ENCODE measurements around the gene HIKESHI.
"Not testable (repeated sequence)": the region's sequence is repeated elsewhere in the genome, so short reads cannot be mapped to it uniquely, and the experiment has no call there.

HIKESHI gene

DNA sequence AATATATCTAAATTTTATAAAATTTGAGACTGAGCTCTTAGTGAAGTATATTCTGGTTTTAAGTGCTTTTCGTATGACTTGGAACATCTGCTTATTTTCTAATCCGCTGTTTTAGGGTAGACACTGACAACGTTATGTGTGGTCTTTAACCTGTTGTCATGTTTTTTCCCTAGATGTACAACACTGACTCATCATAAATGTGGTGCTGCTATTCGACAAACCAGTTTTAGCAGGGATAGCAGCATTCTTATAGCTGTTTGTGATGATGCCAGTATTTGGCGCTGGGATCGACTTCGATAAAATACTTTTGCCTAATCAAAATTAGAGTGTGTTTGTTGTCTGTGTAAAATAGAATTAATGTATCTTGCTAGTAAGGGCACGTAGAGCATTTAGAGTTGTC, 23.8 kb upstream of the HIKESHI start:
- TF ChIP-seq, protein P1, sequence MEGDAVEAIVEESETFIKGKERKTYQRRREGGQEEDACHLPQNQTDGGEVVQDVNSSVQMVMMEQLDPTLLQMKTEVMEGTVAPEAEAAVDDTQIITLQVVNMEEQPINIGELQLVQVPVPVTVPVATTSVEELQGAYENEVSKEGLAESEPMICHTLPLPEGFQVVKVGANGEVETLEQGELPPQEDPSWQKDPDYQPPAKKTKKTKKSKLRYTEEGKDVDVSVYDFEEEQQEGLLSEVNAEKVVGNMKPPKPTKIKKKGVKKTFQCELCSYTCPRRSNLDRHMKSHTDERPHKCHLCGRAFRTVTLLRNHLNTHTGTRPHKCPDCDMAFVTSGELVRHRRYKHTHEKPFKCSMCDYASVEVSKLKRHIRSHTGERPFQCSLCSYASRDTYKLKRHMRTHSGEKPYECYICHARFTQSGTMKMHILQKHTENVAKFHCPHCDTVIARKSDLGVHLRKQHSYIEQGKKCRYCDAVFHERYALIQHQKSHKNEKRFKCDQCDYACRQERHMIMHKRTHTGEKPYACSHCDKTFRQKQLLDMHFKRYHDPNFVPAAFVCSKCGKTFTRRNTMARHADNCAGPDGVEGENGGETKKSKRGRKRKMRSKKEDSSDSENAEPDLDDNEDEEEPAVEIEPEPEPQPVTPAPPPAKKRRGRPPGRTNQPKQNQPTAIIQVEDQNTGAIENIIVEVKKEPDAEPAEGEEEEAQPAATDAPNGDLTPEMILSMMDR (IDR thresholded peaks at IDR 0.05; ENCODE audit: extremely low read depth, missing control alignments), result no peak
- no peak for DNase-seq (ENCODE audit: low spot score)

DNA sequence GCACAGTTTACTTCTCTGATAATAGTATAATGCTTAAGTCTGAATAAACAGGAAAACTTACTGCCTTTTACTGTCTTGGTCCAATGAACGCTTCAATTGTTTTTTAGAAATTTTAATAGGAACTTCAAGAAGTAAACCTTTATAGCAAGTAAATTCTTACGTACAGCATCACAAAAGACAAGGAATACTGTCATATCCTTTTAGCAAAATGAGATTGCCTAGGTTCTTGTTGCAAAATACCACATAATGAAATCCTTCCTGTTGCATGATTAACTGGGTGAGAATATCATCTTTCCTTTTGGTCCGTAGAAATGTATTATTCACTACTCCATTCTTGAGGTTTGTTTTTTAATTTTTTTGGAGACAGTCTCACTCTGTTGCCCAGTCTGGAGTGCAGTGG, 22.3 kb upstream of the HIKESHI start:
- TF ChIP-seq, protein P1 (IDR thresholded peaks at IDR 0.05; ENCODE audit: extremely low read depth, missing control alignments), result no peak
- no peak for DNase-seq (ENCODE audit: low spot score)

DNA sequence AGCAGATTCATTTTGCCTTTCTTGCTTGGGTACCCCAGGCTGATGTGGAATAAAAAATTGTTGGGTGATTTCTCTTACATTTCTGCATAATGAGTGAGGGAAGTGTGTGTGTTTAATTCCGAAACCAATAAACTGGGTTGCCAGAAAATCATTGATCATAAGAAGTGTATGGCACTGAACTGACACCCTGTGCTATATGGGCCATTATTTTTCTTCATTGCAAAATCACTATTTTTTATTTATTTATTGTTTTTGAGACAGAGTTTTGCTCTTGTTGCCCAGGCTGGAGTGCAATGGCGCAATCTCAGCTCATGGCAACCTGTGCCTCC, 14.6 kb upstream of the HIKESHI start:
- no peak for DNase-seq (ENCODE audit: low spot score)
- TF ChIP-seq, protein P1 (IDR thresholded peaks at IDR 0.05; ENCODE audit: extremely low read depth, missing control alignments), result no peak

DNA sequence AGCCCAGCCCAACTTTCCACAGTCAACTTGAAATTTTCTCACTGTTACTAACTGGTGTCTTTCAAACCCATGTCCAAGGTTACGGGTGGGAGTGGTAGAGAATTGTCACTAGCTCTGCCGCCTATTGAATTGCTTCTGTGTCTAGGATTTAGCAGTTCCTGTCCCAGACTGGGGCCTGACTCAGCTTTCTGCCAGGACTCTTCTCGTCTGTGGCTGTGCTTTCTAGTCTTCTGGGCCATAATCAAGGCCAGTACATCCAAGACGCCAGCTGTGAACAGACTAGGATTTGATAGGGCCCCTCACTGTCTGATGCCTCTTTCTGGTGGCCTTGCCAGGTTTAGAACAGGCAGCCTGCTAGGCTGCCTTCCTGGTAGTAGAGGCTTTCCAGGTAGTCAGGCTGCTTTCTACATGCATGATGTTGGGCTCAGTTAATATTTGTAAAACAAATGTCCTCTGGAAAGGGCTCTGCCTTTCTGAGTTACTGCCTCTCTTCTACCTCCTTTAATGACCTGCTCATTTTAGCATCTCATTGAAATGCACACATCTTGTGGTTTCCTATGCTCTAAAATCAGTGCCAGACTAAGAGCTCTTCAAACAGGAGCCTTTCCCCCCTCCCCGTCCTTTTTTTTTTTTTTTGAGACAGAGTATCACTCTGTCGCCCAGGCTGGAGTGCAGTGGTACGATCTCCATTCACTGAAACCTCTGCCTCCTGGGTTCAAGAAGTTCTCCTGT, 13.1 kb upstream of the HIKESHI start:
- TF ChIP-seq, protein P1 (IDR thresholded peaks at IDR 0.05; ENCODE audit: extremely low read depth, missing control alignments), result no peak
- no peak for DNase-seq (ENCODE audit: low spot score)

DNA sequence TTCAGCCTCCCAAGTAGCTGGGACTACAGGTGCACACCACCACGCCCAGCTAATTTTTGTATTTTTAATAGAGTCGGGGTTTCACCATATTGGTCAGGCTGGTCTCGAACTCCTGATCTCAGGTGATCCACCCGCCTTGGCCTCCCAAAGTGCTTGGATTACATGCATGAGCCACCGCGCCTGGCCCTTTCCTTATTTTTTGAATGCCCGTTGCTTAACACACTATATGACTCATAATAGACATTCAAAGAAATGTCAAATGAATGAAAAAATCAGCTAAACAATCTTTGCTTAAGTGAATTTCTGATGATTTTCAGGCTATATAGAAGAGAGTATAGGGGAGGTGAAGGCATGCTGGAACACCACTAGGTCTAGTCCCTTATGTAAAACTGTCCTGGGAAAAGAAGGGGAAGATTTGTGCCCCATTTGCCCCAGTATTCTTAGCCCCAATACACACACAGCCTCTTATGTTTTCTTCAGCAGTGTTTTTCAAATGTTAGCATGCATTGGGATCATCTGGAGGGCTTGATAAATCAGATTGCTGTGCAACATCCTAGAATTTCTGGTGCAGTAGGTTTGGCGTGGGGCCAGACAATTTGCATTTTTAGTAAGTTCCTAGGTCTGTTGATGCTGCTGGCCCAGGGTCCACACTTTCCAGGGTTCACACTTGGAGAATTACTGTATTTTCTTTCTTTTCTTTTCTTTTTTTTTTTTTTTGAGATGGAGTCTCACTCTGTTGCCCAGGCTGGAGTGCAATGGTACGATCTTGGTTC, 12.3 kb upstream of the HIKESHI start:
- DNase-seq (ENCODE audit: low spot score), result not testable (repeated sequence)

DNA sequence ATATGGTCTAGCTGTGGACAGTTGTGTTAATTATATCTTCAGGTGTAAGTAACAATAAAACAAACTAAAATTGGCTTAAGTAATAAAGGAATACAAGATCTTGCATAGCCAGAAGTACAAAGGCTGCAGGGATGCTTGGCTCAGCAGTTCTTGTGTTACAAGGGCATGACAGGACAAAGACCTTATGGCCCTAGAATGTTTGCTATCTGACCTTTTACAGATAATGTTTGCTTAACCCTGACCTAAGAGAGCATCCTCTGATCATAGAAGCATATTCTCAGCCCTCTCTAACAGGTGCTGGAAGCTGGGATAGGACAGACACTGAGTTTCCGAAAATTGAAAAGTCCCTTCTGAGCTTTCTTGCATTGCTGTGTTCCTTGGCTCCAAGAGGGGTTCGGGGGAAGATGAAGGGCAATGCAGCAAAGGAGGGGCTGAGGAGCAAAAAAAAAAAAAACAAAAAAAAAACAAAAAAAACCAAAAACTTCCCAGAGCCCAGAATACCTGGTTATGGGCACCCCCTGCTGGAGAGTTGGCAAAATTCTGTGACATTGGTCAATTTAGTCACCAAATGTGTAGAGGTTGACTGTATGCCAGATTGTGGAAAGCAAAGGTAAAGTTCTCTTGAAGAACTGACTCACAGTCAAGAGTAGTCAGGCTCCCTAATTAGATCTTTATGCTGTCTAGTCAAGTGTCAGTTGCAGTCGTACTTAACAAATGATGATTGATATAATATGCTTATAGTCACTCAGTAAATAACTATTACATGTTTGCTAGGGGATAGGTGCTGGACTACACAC, 10.4 kb upstream of the HIKESHI start:
- TF ChIP-seq, protein P1 (IDR thresholded peaks at IDR 0.05; ENCODE audit: extremely low read depth, missing control alignments), result peak; percentile 54
- peak; percentile 39 for DNase-seq (ENCODE audit: low spot score)

DNA sequence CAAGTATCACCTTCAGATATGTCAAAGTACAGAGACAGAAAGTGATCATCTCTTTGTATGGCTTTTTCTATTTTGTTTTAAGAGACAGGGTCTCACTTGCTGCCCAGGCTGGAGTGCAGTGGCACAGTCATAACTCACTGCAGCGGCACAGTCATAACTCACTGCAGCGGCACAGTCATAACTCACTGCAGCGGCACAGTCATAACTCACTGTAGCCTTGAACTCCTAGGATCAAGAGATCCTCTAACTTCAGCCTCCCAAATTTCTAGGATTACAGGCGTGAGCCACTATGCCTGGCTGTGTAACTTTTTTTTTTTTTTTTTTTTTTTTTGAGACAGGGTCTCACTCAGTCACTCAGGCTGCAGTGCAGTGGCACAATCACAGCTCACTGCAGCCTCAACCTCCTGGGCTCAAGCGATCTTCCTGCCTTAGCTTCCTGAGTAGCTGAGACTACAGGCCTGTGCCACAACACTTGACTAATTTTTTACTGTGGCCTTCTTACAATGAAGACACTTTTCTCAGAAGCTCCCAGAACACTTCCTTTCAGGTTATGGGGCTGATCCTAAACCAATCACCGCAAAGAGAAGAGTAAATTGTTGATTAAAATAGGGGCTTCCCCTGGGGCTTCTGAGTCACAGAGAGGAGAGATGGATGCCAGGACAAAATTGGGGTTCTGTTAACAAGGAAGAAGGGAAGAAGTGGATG, 9.0 kb upstream of the HIKESHI start:
- TF ChIP-seq, protein P1 (IDR thresholded peaks at IDR 0.05; ENCODE audit: extremely low read depth, missing control alignments), result no peak
- peak; percentile 29 for DNase-seq (ENCODE audit: low spot score)
